B cell (primary cell): ENCODE data around the gene ARPP21.

Experiments
- CTCF ChIP-seq: fragments of 200-600 bp; IDR thresholded peaks from one replicate; pipeline ENCODE4 v1.8.0; 2022; ENCODE audit warnings: antibody characterized with exemption, mild to moderate bottlenecking
- EZH2 ChIP-seq: IDR thresholded peaks from 2 replicates; pipeline ENCODE4 v1.6.1; 2012; ENCODE audit warnings: borderline replicate concordance, low read depth, mild to moderate bottlenecking, moderate library complexity, low read length; ENCODE audit not compliant: insufficient read depth, poor library complexity, severe bottlenecking

- no peak for TF ChIP-seq CTCF
- no peak for TF ChIP-seq EZH2
Observed at GRCh38 chr3:35659768-35660167, 20.4 kb downstream of the ARPP21 start.
